ENCODE data around the gene HYI. TPM values are rescaled to one million over a fixed set of nuclear protein-coding genes. Genes with fewer than 3 reads are reported as not detected.

HYI gene
- total RNA-seq, 1 donor, result 21.0 TPM

- DNase-seq (ENCODE audit: low read depth in 2 of 3, low spot score in 2 of 3), result no peak
Measured at GRCh38 chr1:43405219-43405875, 48.4 kb downstream of the HYI start.

GRCh38 chr1:43404353-43404752 lies 49.4 kb downstream of the HYI start:
- no peak for DNase-seq (ENCODE audit: low read depth in 2 of 3, low spot score in 2 of 3)

- DNase-seq (ENCODE audit: low read depth in 2 of 3, low spot score in 2 of 3), result no peak
Measured at GRCh38 chr1:43402089-43402865, 51.5 kb downstream of the HYI start.

Small RNA genes within 50 kb of the gene (small RNA-seq; reads per million reads assigned to genes)
- not detected for gene MIR6735

Other genes starting within 250 kb of the HYI start
- 8.3 TPM for gene TMEM125, start 183.9 kb downstream of the HYI start, total RNA-seq
- under 0.01 TPM for gene C1orf210, start 168.3 kb downstream of the HYI start, total RNA-seq
- gene TIE1, start 152.9 kb downstream of the HYI start, total RNA-seq, result 47.7 TPM
- 39.6 TPM for gene MPL, start 116.1 kb downstream of the HYI start, total RNA-seq
- gene CDC20, start 95.0 kb downstream of the HYI start, total RNA-seq, result 9.4 TPM
- 75.7 TPM for gene ELOVL1, start 85.9 kb downstream of the HYI start, total RNA-seq
- 21.3 TPM for gene MED8, start 64.1 kb downstream of the HYI start, total RNA-seq
- 47.7 TPM for gene SZT2, start 64.0 kb downstream of the HYI start, total RNA-seq
- 1.9 TPM for gene PTPRF, start 77.0 kb upstream of the HYI start, total RNA-seq
- gene KDM4A, start 196.2 kb upstream of the HYI start, total RNA-seq, result 39.0 TPM